ENCODE results near the gene PATE4.

PATE4 gene

GRCh38 chr11:125797641-125798040 lies 35.5 kb upstream of the PATE4 start:
- no peaks in the 10 kb centered on the region for H4K20me1 ChIP-seq (ENCODE audit: insufficient read depth)
- no peaks in the 10 kb centered on the region for H3K4me1 ChIP-seq (ENCODE audit: low read depth, poor library complexity, severe bottlenecking)
- H3K27ac ChIP-seq = no peak overlapping the region
- no peak overlapping the region for H3K4me2 ChIP-seq
- H3K79me2 ChIP-seq (ENCODE audit: insufficient read depth, low read depth) = no peaks in the 10 kb centered on the region
- no peak overlapping the region for H3K9ac ChIP-seq
- no peak for TF ChIP-seq CTCF (conservative IDR thresholded peaks at IDR 0.05; ENCODE audit: low read depth, low read length)
- no peak overlapping the region for H2AFZ ChIP-seq (ENCODE audit: low read depth)
- H3K4me3 ChIP-seq (IDR thresholded peaks at IDR 0.05; ENCODE audit: insufficient read depth, low read depth, low read length) = no peak overlapping the region
- H3K36me3 ChIP-seq (ENCODE audit: insufficient read depth) = no peaks in the 10 kb centered on the region
- no peaks in the 10 kb centered on the region for H3K27me3 ChIP-seq (ENCODE audit: insufficient read depth, low read depth)

DNA sequence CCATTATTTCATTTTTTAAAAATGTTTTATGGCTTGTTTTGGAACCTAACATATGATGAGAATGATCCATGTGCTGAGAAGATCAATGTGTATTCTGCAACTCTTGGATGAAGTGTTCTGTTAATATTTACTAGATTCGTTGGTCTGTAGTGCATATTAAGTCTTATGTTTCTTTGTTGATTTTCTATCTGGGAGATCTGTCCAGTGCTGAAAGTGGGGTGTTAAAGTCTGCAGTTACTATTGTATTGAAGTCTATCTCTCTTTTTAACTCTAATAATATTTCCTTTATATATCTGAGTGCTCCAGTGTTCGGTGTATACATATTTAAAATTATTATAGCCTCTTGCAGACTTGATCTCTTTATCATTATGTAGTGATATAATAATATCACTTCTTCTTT lies 33.3 kb upstream of the PATE4 start:
- H3K4me1 ChIP-seq (ENCODE audit: low read depth, poor library complexity, severe bottlenecking) = no peaks in the 10 kb centered on the region
- TF ChIP-seq CTCF (conservative IDR thresholded peaks at IDR 0.05; ENCODE audit: low read depth, low read length) = no peak
- no peak overlapping the region for H3K27ac ChIP-seq
- no peak overlapping the region for H3K4me3 ChIP-seq (IDR thresholded peaks at IDR 0.05; ENCODE audit: insufficient read depth, low read depth, low read length)
- no peak overlapping the region for H3K4me2 ChIP-seq
- H4K20me1 ChIP-seq (ENCODE audit: insufficient read depth) = no peaks in the 10 kb centered on the region
- H3K36me3 ChIP-seq (ENCODE audit: insufficient read depth) = no peaks in the 10 kb centered on the region
- no peak overlapping the region for H3K9ac ChIP-seq
- no peaks in the 10 kb centered on the region for H3K79me2 ChIP-seq (ENCODE audit: insufficient read depth, low read depth)
- H2AFZ ChIP-seq (ENCODE audit: low read depth) = no peak overlapping the region
- no peaks in the 10 kb centered on the region for H3K27me3 ChIP-seq (ENCODE audit: insufficient read depth, low read depth)

DNA sequence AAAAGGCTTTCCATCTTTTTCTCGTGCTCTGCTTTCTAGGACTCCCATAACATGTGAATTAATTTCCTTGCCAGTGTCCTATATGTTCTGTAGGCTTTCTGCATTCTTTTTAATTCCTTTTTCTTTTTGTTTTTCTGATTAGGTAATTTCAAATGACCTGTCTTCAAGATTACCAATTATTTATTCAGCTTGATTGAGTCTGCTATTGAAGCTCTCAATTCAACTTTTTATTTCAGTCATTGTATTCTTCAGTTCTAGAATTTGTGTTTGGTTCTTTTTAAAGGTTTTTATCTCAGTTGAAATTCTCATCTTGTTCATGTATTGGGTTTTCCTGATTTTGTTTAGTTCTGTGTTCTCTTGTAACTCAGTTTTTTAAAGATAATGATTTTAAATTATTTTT lies 30.7 kb upstream of the PATE4 start:
- H3K4me2 ChIP-seq = no peak overlapping the region
- H4K20me1 ChIP-seq (ENCODE audit: insufficient read depth) = no peaks in the 10 kb centered on the region
- no peaks in the 10 kb centered on the region for H3K79me2 ChIP-seq (ENCODE audit: insufficient read depth, low read depth)
- no peaks in the 10 kb centered on the region for H3K27me3 ChIP-seq (ENCODE audit: insufficient read depth, low read depth)
- H3K27ac ChIP-seq = no peak overlapping the region
- no peak overlapping the region for H3K4me3 ChIP-seq (IDR thresholded peaks at IDR 0.05; ENCODE audit: insufficient read depth, low read depth, low read length)
- TF ChIP-seq CTCF (conservative IDR thresholded peaks at IDR 0.05; ENCODE audit: low read depth, low read length) = no peak
- H2AFZ ChIP-seq (ENCODE audit: low read depth) = no peak overlapping the region
- H3K9ac ChIP-seq = no peak overlapping the region
- H3K36me3 ChIP-seq (ENCODE audit: insufficient read depth) = no peaks in the 10 kb centered on the region
- no peaks in the 10 kb centered on the region for H3K4me1 ChIP-seq (ENCODE audit: low read depth, poor library complexity, severe bottlenecking)

GRCh38 chr11:125807909-125808308 lies 25.2 kb upstream of the PATE4 start:
- H2AFZ ChIP-seq (ENCODE audit: low read depth) = no peak overlapping the region

More at GRCh38 chr11:125807909-125808308, 25.2 kb upstream of the PATE4 start:
- no peak overlapping the region for H3K4me2 ChIP-seq
- no peaks in the 10 kb centered on the region for H3K27me3 ChIP-seq (ENCODE audit: insufficient read depth, low read depth)
- H4K20me1 ChIP-seq (ENCODE audit: insufficient read depth) = no peaks in the 10 kb centered on the region
- no peak for TF ChIP-seq CTCF (conservative IDR thresholded peaks at IDR 0.05; ENCODE audit: low read depth, low read length)
- no peak overlapping the region for H3K9ac ChIP-seq
- no peak overlapping the region for H3K4me3 ChIP-seq (IDR thresholded peaks at IDR 0.05; ENCODE audit: insufficient read depth, low read depth, low read length)
- no peaks in the 10 kb centered on the region for H3K36me3 ChIP-seq (ENCODE audit: insufficient read depth)
- no peaks in the 10 kb centered on the region for H3K4me1 ChIP-seq (ENCODE audit: low read depth, poor library complexity, severe bottlenecking)
- no peaks in the 10 kb centered on the region for H3K79me2 ChIP-seq (ENCODE audit: insufficient read depth, low read depth)
- H3K27ac ChIP-seq = no peak overlapping the region
